ENCODE results near the gene RREB1.

RREB1 gene

GRCh38 chr6:7198833-7199800 lies 91.4 kb downstream of the RREB1 start:
- DNase-seq = no peak

GRCh38 chr6:7200598-7201443 lies 93.1 kb downstream of the RREB1 start:
- no peak for DNase-seq

- no peak for DNase-seq
These were observed 93.6 kb downstream of the RREB1 start for GRCh38 chr6:7201444-7201731.

- DNase-seq = peak; percentile 27
These were observed 94.2 kb downstream of the RREB1 start for GRCh38 chr6:7201732-7202541.

GRCh38 chr6:7202950-7203349 lies 95.2 kb downstream of the RREB1 start:
- DNase-seq = no peak

- DNase-seq = no peak
These were observed 96.2 kb downstream of the RREB1 start for GRCh38 chr6:7203939-7204338.

GRCh38 chr6:7204726-7205125 lies 97.0 kb downstream of the RREB1 start:
- DNase-seq = no peak

GRCh38 chr6:7207720-7208119 lies 100.0 kb downstream of the RREB1 start:
- DNase-seq = no peak

- DNase-seq = no peak
These were observed 105.7 kb downstream of the RREB1 start for GRCh38 chr6:7213416-7213815.

- DNase-seq = no peak
These were observed 106.7 kb downstream of the RREB1 start for GRCh38 chr6:7214468-7214867.

- DNase-seq = no peak
These were observed 107.4 kb downstream of the RREB1 start for GRCh38 chr6:7215131-7215530.

- DNase-seq = no peak
These were observed 108.1 kb downstream of the RREB1 start for GRCh38 chr6:7215798-7216231.

GRCh38 chr6:7216941-7217621 lies 109.3 kb downstream of the RREB1 start:
- DNase-seq = no peak

- no peak for DNase-seq
These were observed 110.7 kb downstream of the RREB1 start for GRCh38 chr6:7218406-7218988.

GRCh38 chr6:7219310-7219709 lies 111.5 kb downstream of the RREB1 start:
- no peak for DNase-seq

GRCh38 chr6:7222197-7222596 lies 114.4 kb downstream of the RREB1 start:
- DNase-seq = no peak

- no peak for DNase-seq
These were observed 117.0 kb downstream of the RREB1 start for GRCh38 chr6:7224731-7225130.

GRCh38 chr6:7228662-7229375 lies 121.1 kb downstream of the RREB1 start:
- no peak for DNase-seq

- no peak for DNase-seq
These were observed 121.9 kb downstream of the RREB1 start for GRCh38 chr6:7229376-7230326.

GRCh38 chr6:7230327-7230691 lies 122.5 kb downstream of the RREB1 start:
- no peak for DNase-seq
